DOHH2 (cell line): ENCODE measurements around the gene TMEM256.

ENCODE experiments used
- H3F3A ChIP-seq: fragments of 200-600 bp; sonication (generic), shearing (Covaris generic); 2 replicates; pipeline ENCODE4 v1.6.0; 2016; ENCODE audit warnings: antibody characterized with exemption, mild to moderate bottlenecking; ENCODE audit not compliant: control insufficient read depth, insufficient read depth
- H3K27ac ChIP-seq: fragments of 200-600 bp; sonication (generic); 2 replicates; pipeline ENCODE4 v1.5.1; 2014; ENCODE audit warnings: low read depth, mild to moderate bottlenecking, low read length, moderate library complexity
- H3K27me3 ChIP-seq: fragments of 200-600 bp; sonication (generic); 2 replicates; pipeline ENCODE4 v1.6.1; 2014; ENCODE audit warnings: mild to moderate bottlenecking, low read length, mixed read lengths; ENCODE audit not compliant: control insufficient read depth
- H3K36me3 ChIP-seq: fragments of 200-600 bp; sonication (generic); 2 replicates; pipeline ENCODE4 v1.6.1; 2014; ENCODE audit warnings: mild to moderate bottlenecking, low read length, moderate library complexity, mixed read lengths; ENCODE audit not compliant: control insufficient read depth
- H3K4me1 ChIP-seq: fragments of 200-600 bp; sonication (generic); 2 replicates; pipeline ENCODE4 v1.6.1; 2014; ENCODE audit warnings: mild to moderate bottlenecking, low read length, mixed read lengths; ENCODE audit not compliant: control insufficient read depth
- H3K4me2 ChIP-seq: fragments of 200-600 bp; sonication (generic); 2 replicates; pipeline ENCODE4 v1.6.0; 2014; ENCODE audit warnings: mild to moderate bottlenecking, low read length, moderate library complexity
- H3K4me3 ChIP-seq: fragments of 200-600 bp; sonication (generic); 2 replicates; pipeline ENCODE4 v1.5.1; 2014; ENCODE audit warnings: mild to moderate bottlenecking, low read length, mixed read lengths
- H3K79me2 ChIP-seq: fragments of 200-600 bp; sonication (generic); 2 replicates; pipeline ENCODE4 v1.6.1; 2014; ENCODE audit warnings: mild to moderate bottlenecking, low read length, mixed read lengths; ENCODE audit not compliant: control insufficient read depth
- H3K9me2 ChIP-seq: fragments of 200-600 bp; sonication (generic); replicated peaks from 2 replicates; pipeline ENCODE4 v1.6.1; 2014; ENCODE audit warnings: mild to moderate bottlenecking, low read length, mixed read lengths; ENCODE audit not compliant: control insufficient read depth
- H3K9me3 ChIP-seq: fragments of 200-600 bp; sonication (generic); 2 replicates; pipeline ENCODE4 v1.6.1; 2014; ENCODE audit warnings: antibody characterized with exemption, low read length, mixed read lengths; ENCODE audit not compliant: control insufficient read depth, insufficient read depth
- H4K20me1 ChIP-seq: fragments of 200-600 bp; sonication (generic); 2 replicates; pipeline ENCODE4 v1.6.0; 2014; ENCODE audit warnings: low read depth, mild to moderate bottlenecking, antibody characterized with exemption, low read length, moderate library complexity; ENCODE audit not compliant: control insufficient read depth, insufficient read depth
- EZH2phosphoT487 ChIP-seq: fragments of 200-600 bp; sonication (generic); IDR thresholded peaks from 2 replicates; pipeline ENCODE4 v1.6.1; 2017; ENCODE audit warnings: borderline replicate concordance, mild to moderate bottlenecking, antibody characterized with exemption, low read length, moderate library complexity, mixed read lengths
- TF ChIP-seq, protein P1 (sequence below): fragments of 200-600 bp; sonication (generic); IDR thresholded peaks from one replicate; pipeline ENCODE4 v1.5.1; 2014; ENCODE audit warnings: antibody characterized with exemption, mild to moderate bottlenecking, low read depth, low read length; ENCODE audit not compliant: poor library complexity, severe bottlenecking

The TMEM256 gene

DNA sequence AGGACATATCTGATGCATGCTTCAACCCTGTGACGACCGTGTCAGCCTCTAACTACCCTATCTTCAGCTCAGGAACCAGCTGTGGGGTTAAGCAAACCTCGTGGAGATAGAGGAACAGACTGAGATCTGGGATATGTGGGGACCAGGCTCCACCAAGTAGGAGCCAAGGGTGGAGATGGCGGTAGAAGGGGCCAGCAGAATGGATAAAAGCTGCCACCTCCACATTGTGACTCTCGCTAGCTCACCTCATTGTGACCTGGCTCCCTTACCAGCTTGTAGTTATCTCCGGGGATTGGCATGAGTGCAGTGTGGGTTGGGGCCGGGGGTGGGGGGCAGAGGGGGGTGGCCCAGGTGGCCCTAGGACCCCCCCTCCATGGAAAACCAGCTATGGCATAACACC is 21.4 kb upstream of the TMEM256 start, which contains the start of gene SPEM2:
Gene SPEM2, plus strand, starts transcription at position 301 of the 400 bp plus-strand sequence. Its CDS starts 73 bp downstream, at position 374.
- H3F3A ChIP-seq = no peaks in the 10 kb centered on the region
- no peak within 1 kb of the TSS for H3K27ac ChIP-seq
- no peaks in the 10 kb centered on the region for H3K79me2 ChIP-seq
- H3K4me1 ChIP-seq = no peaks in the 10 kb centered on the region
- H4K20me1 ChIP-seq = no peaks in the 10 kb centered on the region
- H3K27me3 ChIP-seq = no peaks in the 10 kb centered on the region
- no peaks in the 10 kb centered on the region for H3K9me3 ChIP-seq
- TF ChIP-seq EZH2phosphoT487 = no peak
- TF ChIP-seq, protein P1, sequence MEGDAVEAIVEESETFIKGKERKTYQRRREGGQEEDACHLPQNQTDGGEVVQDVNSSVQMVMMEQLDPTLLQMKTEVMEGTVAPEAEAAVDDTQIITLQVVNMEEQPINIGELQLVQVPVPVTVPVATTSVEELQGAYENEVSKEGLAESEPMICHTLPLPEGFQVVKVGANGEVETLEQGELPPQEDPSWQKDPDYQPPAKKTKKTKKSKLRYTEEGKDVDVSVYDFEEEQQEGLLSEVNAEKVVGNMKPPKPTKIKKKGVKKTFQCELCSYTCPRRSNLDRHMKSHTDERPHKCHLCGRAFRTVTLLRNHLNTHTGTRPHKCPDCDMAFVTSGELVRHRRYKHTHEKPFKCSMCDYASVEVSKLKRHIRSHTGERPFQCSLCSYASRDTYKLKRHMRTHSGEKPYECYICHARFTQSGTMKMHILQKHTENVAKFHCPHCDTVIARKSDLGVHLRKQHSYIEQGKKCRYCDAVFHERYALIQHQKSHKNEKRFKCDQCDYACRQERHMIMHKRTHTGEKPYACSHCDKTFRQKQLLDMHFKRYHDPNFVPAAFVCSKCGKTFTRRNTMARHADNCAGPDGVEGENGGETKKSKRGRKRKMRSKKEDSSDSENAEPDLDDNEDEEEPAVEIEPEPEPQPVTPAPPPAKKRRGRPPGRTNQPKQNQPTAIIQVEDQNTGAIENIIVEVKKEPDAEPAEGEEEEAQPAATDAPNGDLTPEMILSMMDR = no peak
- H3K9me2 ChIP-seq = no peaks in the 10 kb centered on the region
- H3K36me3 ChIP-seq = no peaks in the 10 kb centered on the region
- no peak within 1 kb of the TSS for H3K4me3 ChIP-seq
- no peak within 1 kb of the TSS for H3K4me2 ChIP-seq

DNA sequence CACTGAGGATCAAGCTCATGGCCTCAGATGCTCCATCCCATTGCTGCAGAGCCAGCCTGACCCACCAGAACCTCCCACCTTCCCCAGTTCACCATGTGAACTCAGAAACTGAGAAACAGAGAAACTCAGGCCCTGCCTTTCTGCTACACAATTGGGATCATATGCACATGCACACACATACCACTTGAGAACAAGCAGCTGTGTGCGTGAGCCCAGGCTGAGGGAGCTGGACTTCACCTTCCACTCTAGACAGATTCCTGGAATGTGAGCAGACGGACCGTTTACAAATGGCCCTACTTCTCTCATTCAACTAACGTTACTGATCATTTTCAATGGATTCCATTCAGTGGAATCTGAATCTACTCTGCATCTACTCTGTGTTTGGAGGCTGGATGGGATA is 19.8 kb upstream of the TMEM256 start:
- TF ChIP-seq, protein P1 = no peak
- no peak for TF ChIP-seq EZH2phosphoT487
- Histone ChIP-seq H3K4me2 (no peak overlapping the region), H3K4me3 (no peak overlapping the region), H3K79me2 (no peaks in the 10 kb centered on the region), H3K27me3 (no peaks in the 10 kb centered on the region; the same call in 1 of the 2 replicates), H3K9me3 (no peaks in the 10 kb centered on the region), H3K27ac (no peak overlapping the region), H4K20me1 (no peaks in the 10 kb centered on the region), H3K9me2 (no peaks in the 10 kb centered on the region), H3K4me1 (no peaks in the 10 kb centered on the region), H3F3A (no peaks in the 10 kb centered on the region), H3K36me3 (no peaks in the 10 kb centered on the region)

DNA sequence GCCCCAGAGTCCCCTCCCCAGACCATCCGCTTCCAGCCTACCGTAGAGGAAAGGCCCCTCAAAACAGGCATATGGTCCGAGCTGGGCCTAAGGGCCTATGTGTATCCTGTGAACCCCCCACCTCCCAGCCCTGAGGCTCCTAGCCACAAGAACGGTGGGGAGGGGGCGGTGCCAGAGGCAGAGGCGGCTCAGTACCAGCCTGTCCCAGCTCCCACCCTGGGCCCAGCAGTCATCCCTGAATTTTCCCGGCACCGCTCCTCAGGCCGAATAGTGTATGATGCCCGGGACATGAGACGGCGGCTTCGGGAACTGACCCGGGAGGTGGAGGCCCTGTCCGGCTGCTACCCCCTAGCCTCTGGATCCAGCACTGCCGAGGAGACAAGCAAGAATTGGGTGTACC is 17.3 kb upstream of the TMEM256 start:
- Histone ChIP-seq H3K9me3 (no peaks in the 10 kb centered on the region), H3K79me2 (no peaks in the 10 kb centered on the region), H3K27me3 (no peaks in the 10 kb centered on the region; the same call in 1 of the 2 replicates), H3K4me2 (no peak overlapping the region), H3K4me3 (no peak overlapping the region), H3K36me3 (no peaks in the 10 kb centered on the region), H3F3A (no peaks in the 10 kb centered on the region), H3K4me1 (no peaks in the 10 kb centered on the region), H3K27ac (no peak overlapping the region), H3K9me2 (no peaks in the 10 kb centered on the region), H4K20me1 (no peaks in the 10 kb centered on the region)
- TF ChIP-seq EZH2phosphoT487 = no peak
- TF ChIP-seq, protein P1 = no peak
